GM12892 (cell line): Measurements from ENCODE around the gene KIF26B.

Experiments
- POLR2A ChIP-seq: IDR thresholded peaks from 2 replicates; pipeline ENCODE4 v1.6.1; 2011; ENCODE audit warnings: low read depth, low read length, control low read depth
- POLR2AphosphoS5 ChIP-seq: IDR thresholded peaks from 2 replicates; pipeline ENCODE4 v1.6.1; 2011; ENCODE audit warnings: low read depth, low read length, control low read depth

GRCh38 chr1:245172026-245172425 lies 17.2 kb downstream of the KIF26B start:
- TF ChIP-seq POLR2A, result no peak
- TF ChIP-seq POLR2AphosphoS5, result no peak
